Liver (tissue), 3 donors: ENCODE results near the gene SLC6A11.

Experiments used
- CTCF ChIP-seq: fragments of 150-350 bp; IDR thresholded peaks from 2 replicates; pipeline ENCODE4 v1.5.1; 2017; ENCODE audit warnings: improper control_type of control experiment, low read depth, low read length; ENCODE audit not compliant: missing input control
- JUND ChIP-seq, 2 donors: IDR thresholded peaks; 2 replicates each; pipeline ENCODE4 v1.6.1; 2016; ENCODE audit warnings: antibody characterized with exemption in 2 of 2
- REST ChIP-seq: IDR thresholded peaks from 2 replicates; pipeline ENCODE4 v1.6.1; 2016; ENCODE audit warnings: antibody characterized with exemption, mild to moderate bottlenecking
- SP1 ChIP-seq: IDR thresholded peaks from 2 replicates; pipeline ENCODE4 v1.6.1; 2018; ENCODE audit warnings: antibody characterized with exemption, mild to moderate bottlenecking
- donor health status: healthy.
- donor health status: healthy.

GRCh38 chr3:10835406-10835805 is 19.4 kb downstream of the SLC6A11 start:
- TF ChIP-seq JUND (IDR thresholded peaks at IDR 0.05) (no peak), SP1 (no peak), REST (no peak), CTCF (no peak)
